Fibroblast of skin of right quadriceps (primary cell): Measurements from ENCODE around the gene ERBB2.
"Not testable (repeated sequence)": the region's sequence is repeated elsewhere in the genome, so short reads cannot be mapped to it uniquely, and the experiment has no call there.

ENCODE experiments used
- DNase-seq: peaks from one replicate; pipeline ENCODE4 v3.0.0-alpha.2; 2013

ERBB2 gene

GRCh38 chr17:39748444-39749034 is 48.7 kb downstream of the ERBB2 start:
- not testable (repeated sequence) for DNase-seq

DNA sequence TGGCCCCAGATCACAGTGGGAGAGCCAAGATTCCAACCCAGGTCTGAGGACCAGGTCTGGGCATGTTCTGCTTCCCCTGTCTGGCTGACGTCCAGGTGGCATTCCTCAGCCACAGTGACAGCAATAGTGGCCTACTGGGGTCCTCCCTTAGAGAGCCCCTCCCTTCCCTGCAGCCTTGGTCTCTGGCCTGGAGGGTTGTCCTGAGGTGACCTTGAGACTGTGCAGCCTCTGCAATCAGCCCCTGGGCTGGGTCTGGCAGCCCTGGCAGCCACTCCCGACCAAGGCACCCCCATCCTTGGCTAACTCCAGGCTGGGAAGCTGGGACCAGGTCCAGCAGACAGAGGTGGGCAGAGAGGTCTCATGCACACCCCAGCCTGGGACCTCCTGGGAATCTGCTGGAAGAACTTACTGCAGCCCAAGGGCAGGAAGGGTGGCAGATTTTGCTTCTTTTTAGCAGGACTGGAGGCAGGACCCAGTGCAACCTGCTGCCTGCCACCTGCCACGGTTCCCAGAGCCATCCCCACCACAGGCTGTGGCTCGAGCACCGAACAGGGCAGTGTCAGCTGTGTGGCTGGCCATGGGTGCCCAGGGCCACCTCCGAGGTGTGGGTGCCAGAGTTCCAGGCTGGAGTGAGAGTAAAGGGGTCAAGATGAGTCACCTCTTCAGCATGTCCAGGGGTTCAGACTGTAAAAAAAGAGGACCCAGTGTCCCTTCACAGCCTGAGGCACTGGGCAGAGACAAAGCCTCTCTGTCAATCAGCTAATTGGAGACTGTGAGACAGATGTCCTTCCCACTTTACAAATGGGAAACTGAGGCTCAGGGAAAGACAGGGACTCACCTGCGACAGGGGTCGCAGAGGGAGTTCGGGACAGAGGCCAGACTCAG is 50.5 kb downstream of the ERBB2 start:
- DNase-seq: no peak

DNA sequence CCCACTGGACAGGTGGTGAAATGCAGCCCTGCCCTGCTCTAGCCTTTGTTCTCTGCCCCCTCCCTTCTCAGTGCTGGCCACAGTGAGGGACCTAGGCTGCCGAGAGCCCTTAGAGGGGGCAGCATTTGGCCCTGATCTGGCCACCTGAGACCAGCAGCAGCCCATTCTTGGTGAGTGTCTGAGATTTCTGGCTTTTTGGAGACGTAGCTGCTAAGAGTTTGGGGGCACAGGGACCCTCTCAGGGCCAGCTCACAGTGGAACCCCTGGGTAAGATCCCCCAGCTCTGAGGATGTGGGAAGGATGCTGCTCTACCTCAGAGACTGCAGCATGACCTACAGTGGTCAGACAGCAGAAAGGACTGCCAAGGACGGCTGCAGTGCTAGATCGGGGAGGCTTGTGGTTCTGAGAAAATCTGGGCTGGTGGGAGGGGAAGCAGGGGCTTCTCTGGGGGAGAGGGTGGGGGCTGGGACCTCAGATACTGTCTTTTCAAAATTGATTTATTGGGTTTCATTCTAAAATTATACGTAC is 51.2 kb downstream of the ERBB2 start:
- no peak for DNase-seq

- no peak for DNase-seq
These were observed 51.8 kb downstream of the ERBB2 start for GRCh38 chr17:39751637-39752036.

GRCh38 chr17:39752241-39752881 is 52.5 kb downstream of the ERBB2 start:
- no peak for DNase-seq

DNA sequence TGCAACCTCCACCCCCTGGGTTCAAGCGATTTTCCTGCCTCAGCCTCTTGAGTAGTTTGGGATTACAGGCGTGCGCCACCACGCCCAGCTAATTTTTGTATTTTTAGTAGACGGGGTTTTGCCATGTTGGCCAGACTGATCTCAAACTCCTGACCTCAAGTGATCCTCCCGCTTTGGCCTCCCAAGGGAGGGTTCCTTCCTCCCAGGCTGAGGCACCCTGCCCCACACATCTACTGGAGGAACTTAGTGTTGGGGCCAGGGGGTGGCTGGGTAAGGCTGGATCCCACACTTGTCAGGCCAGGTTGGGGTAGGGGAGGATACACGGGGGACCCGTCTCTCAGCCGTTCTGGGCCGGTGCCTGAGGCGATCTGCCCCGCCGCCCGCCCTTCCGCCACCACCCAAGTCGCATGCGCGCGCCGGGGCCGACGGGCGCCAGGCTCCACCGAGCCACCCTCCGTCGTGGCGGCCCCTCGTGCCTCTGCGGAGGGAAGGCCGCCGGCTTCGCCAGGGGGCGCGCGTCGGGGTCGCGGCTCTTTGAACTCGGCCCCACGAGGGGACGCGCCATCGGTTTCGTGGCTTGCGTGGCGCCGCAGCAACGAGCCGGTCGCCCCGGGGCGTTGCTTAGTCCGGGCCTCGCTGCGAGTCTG is 53.8 kb downstream of the ERBB2 start:
- DNase-seq: peak; percentile 30

- peak; percentile 84 for DNase-seq
These were observed 54.5 kb downstream of the ERBB2 start for GRCh38 chr17:39754161-39754957.

- DNase-seq: peak; percentile 52
These were observed 55.2 kb downstream of the ERBB2 start for GRCh38 chr17:39754958-39755553.

GRCh38 chr17:39755554-39756379 is 55.9 kb downstream of the ERBB2 start:
- DNase-seq: no peak

DNA sequence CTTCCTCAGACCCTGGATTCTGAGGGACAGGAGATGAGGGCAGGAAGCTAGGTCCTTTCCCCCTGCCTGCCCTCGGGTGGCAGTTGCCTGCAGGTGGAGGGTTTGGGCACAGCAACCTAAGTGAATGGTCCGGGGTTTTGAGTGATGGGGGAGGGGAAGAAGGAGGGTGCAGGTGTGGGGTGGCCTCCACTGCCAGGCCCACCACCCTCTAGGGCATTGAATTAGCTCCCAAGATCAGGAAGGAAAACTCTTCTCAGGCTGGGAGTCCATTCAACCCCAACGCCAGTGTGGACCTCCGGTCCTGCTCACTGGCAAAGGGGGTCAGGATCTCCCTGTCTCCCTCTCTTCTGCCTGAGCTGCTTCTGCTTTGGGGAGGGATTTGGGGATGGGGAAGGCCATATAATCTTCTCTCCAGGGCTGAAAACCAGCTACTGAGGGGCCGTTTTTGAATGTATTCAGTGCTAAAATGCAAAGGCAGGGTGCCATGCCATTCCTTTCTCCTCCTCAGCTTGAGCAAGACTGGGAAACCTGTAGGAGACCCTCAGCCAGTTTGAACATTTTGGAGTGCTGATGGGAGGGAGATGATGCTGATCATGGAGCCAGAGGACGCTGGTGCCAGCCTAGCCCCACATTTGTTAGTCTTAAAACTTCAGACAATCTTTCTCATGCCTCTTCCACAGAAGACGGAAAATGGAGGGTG is 56.7 kb downstream of the ERBB2 start:
- no peak for DNase-seq

DNA sequence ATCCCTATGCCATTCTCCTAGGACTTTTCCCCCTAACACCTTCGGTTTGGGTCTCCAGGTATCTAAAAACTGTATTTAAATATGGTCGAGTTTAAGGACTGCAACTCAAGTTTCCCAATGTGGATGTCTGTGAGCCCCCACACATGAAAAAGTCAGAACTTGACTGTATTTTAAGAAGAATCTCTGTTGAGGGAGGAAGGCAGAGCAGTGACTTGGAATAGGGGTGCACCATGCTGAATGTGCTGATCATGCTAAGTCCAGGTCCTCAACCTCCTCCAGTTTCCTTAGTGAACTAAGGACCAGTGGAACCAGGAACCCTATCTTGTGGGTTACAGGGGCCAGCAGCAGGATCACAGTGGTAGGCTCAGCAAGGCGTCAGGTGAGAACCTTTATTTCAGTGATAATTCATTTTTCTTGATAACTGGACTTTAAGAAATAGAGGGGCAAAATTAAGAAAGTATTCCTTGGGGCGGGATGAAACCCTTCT is 57.4 kb downstream of the ERBB2 start:
- no peak for DNase-seq

DNA sequence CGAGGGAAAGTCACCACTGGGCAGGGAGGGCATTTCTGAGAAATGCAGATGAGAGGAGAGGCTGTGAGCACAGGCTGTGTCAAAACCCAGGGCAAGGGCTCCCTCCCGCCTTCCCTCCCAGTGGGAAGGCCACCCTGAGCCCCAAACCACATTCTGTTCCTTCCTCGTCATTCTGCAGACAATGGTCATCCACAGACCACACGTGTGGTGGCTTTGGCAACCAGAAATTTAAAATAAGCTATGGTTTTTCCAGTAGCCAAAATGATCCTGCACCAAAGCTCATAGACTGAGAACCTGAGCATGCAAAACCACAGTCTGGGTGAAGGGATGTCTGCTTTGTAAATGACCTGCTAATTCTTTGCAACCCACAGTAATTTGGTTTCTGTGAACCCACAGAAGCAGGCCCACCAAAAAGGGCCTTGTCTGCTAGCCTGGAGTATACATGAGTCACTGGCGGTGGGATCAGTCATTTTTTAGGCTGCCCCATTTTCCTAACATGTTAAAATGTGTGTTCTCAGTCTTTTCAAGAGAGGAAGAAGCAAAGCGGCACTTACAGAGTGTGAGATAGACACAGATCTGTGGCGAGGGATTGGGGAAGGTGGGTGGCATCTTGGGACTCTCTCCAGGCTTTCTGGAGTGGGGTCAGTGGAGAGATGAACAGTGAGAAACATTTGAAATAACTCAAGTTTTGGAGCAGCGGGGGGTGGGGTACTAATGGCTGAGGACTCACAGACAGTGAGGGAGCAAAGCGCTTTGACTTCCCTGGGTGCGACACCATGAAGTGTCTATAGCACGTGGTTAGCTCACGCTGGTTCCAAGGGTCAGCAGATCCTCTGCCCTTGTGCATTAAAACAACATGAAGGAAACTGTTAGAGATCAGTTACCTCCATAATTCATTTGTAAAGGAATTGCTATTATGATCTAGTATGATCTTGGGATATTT is 58.3 kb downstream of the ERBB2 start:
- peak; percentile 50 for DNase-seq

GRCh38 chr17:39759204-39759603 is 59.3 kb downstream of the ERBB2 start:
- no peak for DNase-seq

- DNase-seq: peak; percentile 37
These were observed 62.1 kb downstream of the ERBB2 start for GRCh38 chr17:39761861-39762496.

DNA sequence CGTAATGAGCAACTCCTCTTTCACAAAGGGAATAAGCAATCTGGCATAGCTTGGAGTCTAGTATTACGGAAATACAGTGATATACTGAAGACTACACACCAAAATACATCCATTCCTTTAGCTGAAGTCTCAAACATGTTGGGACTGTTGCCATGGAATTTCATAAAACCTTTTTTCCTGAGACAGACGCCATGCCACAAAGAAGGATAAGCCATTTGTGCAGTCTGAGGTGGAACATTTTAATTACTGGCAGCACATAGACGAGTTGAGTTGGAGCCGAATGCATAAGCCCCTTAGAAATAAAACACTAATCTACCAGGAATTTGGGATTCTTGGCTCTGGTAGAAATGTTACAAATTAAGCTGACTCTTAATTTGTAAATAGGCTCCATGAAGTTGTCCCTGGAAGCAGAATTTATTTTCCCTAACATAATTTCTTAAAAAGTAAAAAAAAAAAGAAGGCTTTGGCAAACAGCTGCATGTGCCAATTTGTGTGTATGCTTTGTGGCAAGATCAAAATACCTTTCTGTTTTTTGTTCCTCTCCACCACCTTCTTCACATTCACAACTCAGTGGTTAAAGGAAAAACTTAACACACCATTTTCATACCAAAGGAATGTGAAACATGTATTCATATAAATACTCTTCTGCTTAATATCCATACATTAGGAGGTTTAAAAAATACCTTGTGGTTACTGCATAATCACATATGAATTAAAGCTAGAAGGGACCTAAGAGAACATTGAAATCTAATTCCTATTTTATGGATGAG is 63.4 kb downstream of the ERBB2 start:
- DNase-seq: peak; percentile 88

DNA sequence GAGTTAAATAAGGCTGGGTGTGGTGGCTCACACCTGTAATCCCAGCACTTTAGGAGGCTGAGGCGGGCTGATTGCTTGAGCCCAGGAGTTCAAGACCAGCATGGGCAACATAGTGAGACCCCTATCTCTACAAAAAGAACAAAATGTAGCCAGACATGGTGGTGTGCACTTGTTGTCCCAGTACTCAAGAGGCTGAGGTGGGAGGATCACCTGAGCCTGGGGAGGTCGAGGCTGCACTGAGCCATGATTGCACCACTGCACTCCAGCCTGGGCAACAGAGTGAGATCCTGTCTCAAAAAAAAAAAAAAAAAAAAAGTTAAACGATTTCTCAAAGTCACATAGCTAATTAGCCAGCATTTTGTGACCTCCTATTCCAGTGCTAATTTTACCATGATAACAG is 64.3 kb downstream of the ERBB2 start:
- not testable (repeated sequence) for DNase-seq

GRCh38 chr17:39765175-39765574 is 65.3 kb downstream of the ERBB2 start:
- no peak for DNase-seq

GRCh38 chr17:39765766-39766165 is 65.9 kb downstream of the ERBB2 start:
- DNase-seq: no peak
